GM23248 (cell line): ENCODE data around the gene POMC. TPM values are rescaled to one million over a fixed set of nuclear protein-coding genes. Genes with fewer than 3 reads are reported as not detected.
A peak's percentile ranks its signal among the peaks of the same experiment; 100 is the strongest.

ENCODE experiments used
- DNase-seq: peaks from one replicate; pipeline ENCODE4 v3.0.0-alpha.2; 2015
- H2AFZ ChIP-seq: fragments of 200-600 bp; sonication (generic); 2 replicates; pipeline ENCODE4 v1.6.1; 2016; ENCODE audit warnings: antibody characterized with exemption
- H3F3A ChIP-seq: fragments of 200-600 bp; sonication (generic); 2 replicates; pipeline ENCODE4 v1.6.1; 2016; ENCODE audit warnings: mild to moderate bottlenecking, antibody characterized with exemption, mixed run types; ENCODE audit not compliant: insufficient read depth
- H3K27ac ChIP-seq: fragments of 200-600 bp; sonication (generic); 2 replicates; pipeline ENCODE4 v1.5.1; 2016; ENCODE audit warnings: mild to moderate bottlenecking
- H3K27me3 ChIP-seq: fragments of 200-600 bp; sonication (generic); replicated peaks from 2 replicates; pipeline ENCODE4 v1.6.1; 2016; ENCODE audit warnings: mild to moderate bottlenecking; ENCODE audit not compliant: insufficient read depth
- H3K36me3 ChIP-seq: fragments of 200-600 bp; sonication (generic); 2 replicates; pipeline ENCODE4 v1.6.1; 2016; ENCODE audit warnings: low read depth, mild to moderate bottlenecking
- H3K4me1 ChIP-seq: fragments of 200-600 bp; sonication (generic); 2 replicates; pipeline ENCODE4 v1.6.1; 2016; ENCODE audit warnings: mild to moderate bottlenecking; ENCODE audit not compliant: insufficient read depth
- H3K4me2 ChIP-seq: fragments of 200-600 bp; sonication (generic); one replicate; pipeline ENCODE4 v1.6.1; 2016; ENCODE audit warnings: mild to moderate bottlenecking; ENCODE audit not compliant: unreplicated experiment
- H3K4me3 ChIP-seq: fragments of 200-600 bp; sonication (generic); 2 replicates; pipeline ENCODE4 v1.5.1; 2016; ENCODE audit warnings: mild to moderate bottlenecking
- H3K79me2 ChIP-seq: fragments of 200-600 bp; sonication (generic); 2 replicates; pipeline ENCODE4 v1.6.1; 2016; ENCODE audit warnings: mild to moderate bottlenecking; ENCODE audit not compliant: insufficient read depth
- H3K9ac ChIP-seq: fragments of 200-600 bp; sonication (generic); 2 replicates; pipeline ENCODE4 v1.6.1; 2016; ENCODE audit warnings: mild to moderate bottlenecking
- H3K9me2 ChIP-seq: fragments of 200-600 bp; sonication (generic); 2 replicates; pipeline ENCODE4 v1.6.1; 2016; ENCODE audit warnings: mixed run types, mild to moderate bottlenecking, moderate library complexity; ENCODE audit not compliant: insufficient read depth
- H3K9me3 ChIP-seq: fragments of 200-600 bp; sonication (generic); one replicate; pipeline ENCODE4 v1.6.1; 2017; ENCODE audit warnings: low read depth
- H4K20me1 ChIP-seq: fragments of 200-600 bp; sonication (generic); 2 replicates; pipeline ENCODE4 v1.6.0; 2016; ENCODE audit not compliant: insufficient read depth
- EZH2 ChIP-seq: fragments of 200-600 bp; sonication (generic); IDR thresholded peaks from 2 replicates; pipeline ENCODE4 v1.6.1; 2018; ENCODE audit warnings: antibody characterized with exemption, mild to moderate bottlenecking; ENCODE audit not compliant: insufficient read depth, poor library complexity, severe bottlenecking
- EZH2phosphoT487 ChIP-seq: fragments of 200-600 bp; sonication (generic); IDR thresholded peaks from 2 replicates; pipeline ENCODE4 v1.6.1; 2018; ENCODE audit warnings: antibody characterized with exemption, moderate library complexity, mild to moderate bottlenecking, low read depth; ENCODE audit not compliant: insufficient read depth
- WGBS, 2 experiments: methylation state at CpG; one replicate each; pipeline ENCODE4 v1.1.6; 2015 to 2017; ENCODE audit warnings: low lambda C conversion rate in 2 of 2, low coverage in 1 of 2; ENCODE audit errors: missing lambda C conversion rate in 2 of 2; 5-methylcytosine and 5-hydroxymethylcytosine counted together
- in situ Hi-C: fragments of 300-500 bp; cut with MboI; formaldehyde crosslinking; loops from 2 replicates; pipeline ENCODE4 v1.15.0; 2020
- polyA plus RNA-seq: library from polyadenylated mRNA; unstranded; fragments of >200 nt; fragmentation: Nextera tagmentation; extraction: Ambion mirVana; gene quantifications from 2 replicates; pipeline ENCODE4 v1.2.1, GENCODE V29; 2016
- total RNA-seq: library from RNA; depleted of rRNA; stranded (reverse); fragments of >200 nt; shearing (Covaris generic); gene quantifications from 2 replicates; pipeline ENCODE4 v1.2.3, GENCODE V29; 2014

POMC gene
- total and polyA plus RNA-seq, 2 experiments from 2014 or later, result 2.5 to 3.6 TPM

DNA sequence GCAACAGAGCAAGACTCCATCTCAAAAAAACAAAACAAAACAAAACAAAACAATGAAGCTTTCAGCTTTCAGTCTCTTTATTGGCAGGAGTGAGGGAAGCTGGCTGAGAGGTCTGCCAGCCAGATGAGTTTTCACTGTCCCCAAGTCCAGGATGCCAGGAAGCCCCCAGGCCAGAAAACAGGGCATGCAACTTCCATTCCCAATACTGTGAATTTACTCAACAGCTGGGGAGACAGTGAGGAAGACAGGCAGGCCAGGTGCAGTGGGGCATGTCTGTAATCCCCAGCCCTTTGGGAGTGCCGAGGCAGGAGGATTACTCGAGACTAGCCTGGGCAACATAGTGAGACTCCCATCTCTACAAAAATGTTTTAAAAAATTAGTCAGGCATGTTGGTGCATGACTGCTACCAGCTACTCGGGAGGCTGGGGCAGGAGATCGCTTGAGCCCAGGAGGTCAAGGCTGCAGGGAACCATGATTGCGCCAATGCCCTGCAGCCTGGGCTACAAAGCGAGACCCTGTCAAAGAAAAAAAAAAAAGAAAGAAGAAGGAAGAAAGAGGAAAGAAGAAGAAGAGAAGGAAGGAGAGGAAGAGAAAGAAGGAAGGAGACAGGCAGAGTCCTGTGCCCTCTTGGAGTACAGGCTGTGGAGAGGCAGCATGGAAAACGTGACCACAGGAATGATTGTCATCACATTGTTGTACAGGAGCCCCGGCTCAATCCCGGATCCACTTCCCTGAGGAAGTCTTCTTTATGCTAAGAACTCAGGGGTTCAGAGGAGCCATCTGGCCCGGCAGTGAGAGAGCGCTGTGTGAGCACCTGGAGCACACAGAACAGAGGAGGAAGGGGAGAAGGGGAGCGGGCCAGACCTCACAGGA lies 29.2 kb upstream of the POMC start:
- peak; percentile 25 for DNase-seq
- WGBS, 2 experiments, result 60 to 61% methylated on average over 12 of the region's 12 CpGs
- no peak overlapping the region for H3K4me2 ChIP-seq

DNA sequence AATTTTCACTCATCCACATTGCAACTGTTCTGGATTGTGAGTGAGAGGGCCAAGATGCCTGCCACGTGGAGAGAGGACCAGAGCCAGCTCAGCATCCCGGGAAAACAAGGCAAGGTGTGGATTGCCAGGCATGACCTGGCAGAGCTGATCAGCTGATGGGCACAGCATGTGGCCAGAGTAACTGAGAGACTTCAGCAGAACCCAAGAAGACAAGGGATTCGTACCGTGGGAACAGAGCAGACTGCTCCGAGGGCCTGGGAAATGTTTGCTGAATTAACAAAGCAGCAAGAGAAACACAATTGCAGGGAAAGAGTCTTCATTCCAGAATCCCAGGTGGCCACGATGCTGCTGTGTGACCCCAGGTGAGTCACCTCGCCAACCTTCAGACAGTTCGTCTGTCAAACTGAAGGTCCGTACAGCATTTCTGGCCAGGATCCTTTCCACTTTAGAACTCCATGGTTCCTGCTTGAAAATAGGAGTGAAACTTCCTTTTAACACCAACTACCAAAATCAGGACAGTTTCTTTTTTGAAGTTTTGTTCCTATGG lies 26.3 kb upstream of the POMC start:
- Histone ChIP-seq H4K20me1 (no peaks in the 10 kb centered on the region), H3K27ac (no peak overlapping the region), H3K27me3 (no peaks in the 10 kb centered on the region; the same call in 1 of the 2 replicates), H3K4me3 (no peak overlapping the region), H3K9me3 (no peaks in the 10 kb centered on the region), H3F3A (no peaks in the 10 kb centered on the region), H3K79me2 (no peaks in the 10 kb centered on the region), H3K9ac (no peak overlapping the region), H3K4me1 (no peaks in the 10 kb centered on the region), H2AFZ (no peak overlapping the region), H3K36me3 (no peaks in the 10 kb centered on the region), H3K4me2 (no peak overlapping the region), H3K9me2 (no peaks in the 10 kb centered on the region)
- WGBS, 2 experiments, result 77 to 84% methylated on average over 9 of the region's 9 CpGs
- in situ Hi-C loops, result loop anchor here (25.0 kb wide), 1 partner anchor 782 kb away; no protein-coding TSS in a partner anchor
- TF ChIP-seq EZH2phosphoT487 (no peak), EZH2 (no peak)
- no peak for DNase-seq

More for the DNA sequence above, 29.2 kb upstream of the POMC start:
- H3F3A ChIP-seq, result no peaks in the 10 kb centered on the region
- no peaks in the 10 kb centered on the region for H3K4me1 ChIP-seq
- no peaks in the 10 kb centered on the region for H3K9me2 ChIP-seq
- H3K9ac ChIP-seq, result no peak overlapping the region
- no peaks in the 10 kb centered on the region for H3K9me3 ChIP-seq
- no peak overlapping the region for H3K27ac ChIP-seq
- H3K79me2 ChIP-seq, result no peaks in the 10 kb centered on the region
- no peaks in the 10 kb centered on the region; the same call in 1 of the 2 replicates for H3K27me3 ChIP-seq
- H3K36me3 ChIP-seq, result no peaks in the 10 kb centered on the region
- no peak overlapping the region for H3K4me3 ChIP-seq
- TF ChIP-seq EZH2phosphoT487 (no peak), EZH2 (no peak)
- H4K20me1 ChIP-seq, result no peaks in the 10 kb centered on the region
- H2AFZ ChIP-seq, result no peak overlapping the region
- in situ Hi-C loops, result loop anchor here (25.0 kb wide), 1 partner anchor 785 kb away; no protein-coding TSS in a partner anchor

DNA sequence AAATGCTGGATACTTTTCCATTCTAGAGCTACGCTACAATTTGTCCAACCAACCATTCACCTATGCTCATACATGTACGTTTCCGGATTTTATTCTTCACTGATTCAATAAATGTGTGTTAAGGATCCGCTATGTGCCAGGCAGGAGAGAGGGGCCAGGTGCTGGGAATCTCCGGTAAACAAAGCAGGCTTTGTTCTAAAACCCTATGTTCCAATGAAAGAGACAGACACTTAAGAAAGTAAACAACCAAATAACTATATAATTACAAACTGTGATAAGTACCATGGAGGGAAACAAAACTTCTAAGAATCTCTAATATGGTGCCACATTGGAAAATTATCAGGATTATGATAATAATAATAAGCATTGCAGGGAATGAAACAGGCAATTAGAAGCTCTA lies 22.2 kb upstream of the POMC start:
- in situ Hi-C loops, result loop anchor here (25.0 kb wide), 1 partner anchor 778 kb away; no protein-coding TSS in a partner anchor
- H3K4me1 ChIP-seq, result no peaks in the 10 kb centered on the region
- no peak overlapping the region for H3K9ac ChIP-seq
- no peaks in the 10 kb centered on the region for H3F3A ChIP-seq
- H3K79me2 ChIP-seq, result no peaks in the 10 kb centered on the region
- H3K9me3 ChIP-seq, result no peaks in the 10 kb centered on the region
- 87 to 88% methylated on average over 5 of the region's 5 CpGs for WGBS, 2 experiments
- H3K27me3 ChIP-seq, result peaks cover 8% of the 10 kb centered on the region; the same call in 1 of the 2 replicates
- H2AFZ ChIP-seq, result no peak overlapping the region
- no peak overlapping the region for H3K4me3 ChIP-seq
- H3K27ac ChIP-seq, result no peak overlapping the region
- H3K4me2 ChIP-seq, result no peak overlapping the region
- DNase-seq, result no peak
- H4K20me1 ChIP-seq, result no peaks in the 10 kb centered on the region
- no peaks in the 10 kb centered on the region for H3K36me3 ChIP-seq
- H3K9me2 ChIP-seq, result no peaks in the 10 kb centered on the region
- no peak for TF ChIP-seq EZH2
- TF ChIP-seq EZH2phosphoT487, result no peak

DNA sequence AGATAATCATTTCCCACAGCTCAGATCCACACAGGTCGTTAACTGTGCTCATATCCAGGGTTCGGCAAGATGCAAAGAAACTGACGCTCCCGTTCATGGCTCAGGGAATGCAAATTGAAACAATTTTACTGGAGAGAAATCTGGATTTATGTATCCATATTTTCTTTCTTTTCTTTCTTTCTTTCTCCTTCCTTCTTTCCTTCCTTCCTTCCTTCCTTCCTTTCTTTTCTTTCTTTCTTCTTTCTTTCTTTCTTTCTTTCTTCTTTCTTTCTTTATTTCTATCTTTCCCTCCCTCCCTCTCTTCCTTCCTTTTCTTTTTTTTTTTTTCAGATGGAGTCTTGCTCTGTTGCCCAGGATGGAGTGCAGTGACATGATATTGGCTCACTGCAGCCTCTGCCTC lies 20.0 kb upstream of the POMC start:
- no peaks in the 10 kb centered on the region for H3F3A ChIP-seq
- no peaks in the 10 kb centered on the region for H3K9me2 ChIP-seq
- peaks cover 8% of the 10 kb centered on the region; the same call in 1 of the 2 replicates for H3K27me3 ChIP-seq
- no peak for DNase-seq
- no peak for TF ChIP-seq EZH2phosphoT487
- H3K4me3 ChIP-seq, result no peak overlapping the region
- no peaks in the 10 kb centered on the region for H3K9me3 ChIP-seq
- H3K79me2 ChIP-seq, result no peaks in the 10 kb centered on the region
- H3K27ac ChIP-seq, result no peak overlapping the region
- no peaks in the 10 kb centered on the region for H3K36me3 ChIP-seq
- no peak overlapping the region for H2AFZ ChIP-seq
- 81 to 86% methylated on average over 4 of the region's 4 CpGs for WGBS, 2 experiments
- no peaks in the 10 kb centered on the region for H4K20me1 ChIP-seq
- H3K4me2 ChIP-seq, result no peak overlapping the region
- H3K4me1 ChIP-seq, result no peaks in the 10 kb centered on the region
- in situ Hi-C loops, result loop anchor here (5.0 to 25.0 kb wide), 2 partner anchors 56 to 776 kb away; no protein-coding TSS in a partner anchor
- no peak overlapping the region for H3K9ac ChIP-seq
